Stomach (tissue), 9 donors: ENCODE measurements around the gene RGS10. TPM values are rescaled to one million over a fixed set of nuclear protein-coding genes. Genes with fewer than 3 reads are reported as not detected.

Experiments used
- DNase-seq, 2 donors: peaks; one replicate each; pipeline versions ENCODE4 v3.0.0 to v3.0.0-alpha.2; 2013 to 2019
- H3K27ac ChIP-seq, 5 donors: fragments of 200-600 bp in 4 of 5; sonication (generic) in 4 of 5; one replicate each; pipeline ENCODE4 v1.5.1; 2013 to 2019; ENCODE audit warnings: mild to moderate bottlenecking in 1 of 5, moderate library complexity in 1 of 5
- H3K27me3 ChIP-seq, 3 donors: fragments of 200-600 bp; sonication (generic); one replicate each; pipeline ENCODE4 v1.5.1; 2017 to 2019; ENCODE audit warnings: mixed run types in 1 of 3
- H3K36me3 ChIP-seq, 4 donors: fragments of 200-600 bp; sonication (generic); 1 replicate in 3 of 4; 2 replicates in 1 of 4; pipeline ENCODE4 v1.5.1; 2016 to 2019
- H3K4me1 ChIP-seq, 4 donors: fragments of 200-600 bp; sonication (generic); one replicate each; pipeline ENCODE4 v1.5.1; 2016 to 2019
- H3K4me3 ChIP-seq, 4 donors: fragments of 200-600 bp; sonication (generic) in 3 of 4; one replicate each; pipeline ENCODE4 v1.5.1; 2016 to 2019; ENCODE audit warnings: mild to moderate bottlenecking in 1 of 4
- H3K9me3 ChIP-seq, 4 donors: fragments of 200-600 bp; sonication (generic); one replicate each; pipeline ENCODE4 v1.5.1; 2016 to 2019
- CTCF ChIP-seq, 7 experiments: fragments of 450-650 bp in 4 of 7; fragments of 200-600 bp in 3 of 7; sonication (generic) in 3 of 7; IDR thresholded peaks; one replicate each; pipeline ENCODE4 v1.5.1; 2016 to 2019; ENCODE audit warnings: antibody characterized with exemption in 7 of 7, control low read depth in 2 of 7, mild to moderate bottlenecking in 1 of 7
- EP300 ChIP-seq: sonication (generic); formaldehyde crosslinking; IDR thresholded peaks from one replicate; pipeline ENCODE4 v1.6.1; 2017; ENCODE audit warnings: antibody characterized with exemption
- POLR2A ChIP-seq, 4 donors: fragments of 450-650 bp; IDR thresholded peaks; one replicate each; pipeline ENCODE4 v1.6.1; 2016; ENCODE audit warnings: antibody characterized with exemption in 4 of 4, control low read depth in 2 of 4, mild to moderate bottlenecking in 1 of 4, moderate library complexity in 1 of 4
- POLR2AphosphoS5 ChIP-seq, 3 donors: sonication (generic); formaldehyde crosslinking; IDR thresholded peaks; one replicate each; pipeline ENCODE4 v1.6.1; 2016; ENCODE audit warnings: antibody characterized with exemption in 3 of 3
- WGBS, 5 donors: extraction: QIAGEN DNeasy Blood & Tissue Kit in 3 of 5; methylation state at CpG; one replicate each; pipeline versions ENCODE4 v1.1.5 to v1.1.7; 2013 to 2018; 5-methylcytosine and 5-hydroxymethylcytosine counted together
- intact Hi-C: fragments of 100-400 bp; cut with DNase I; formaldehyde crosslinking; loops from one replicate; pipeline ENCODE4 v1.15.1; 2023; ENCODE audit warnings: low total_unique reads
- polyA plus RNA-seq, 3 donors: library from polyadenylated mRNA; stranded (reverse); fragments of 200-250 nt; gene quantifications; one replicate each; pipeline ENCODE4 v1.2.3, GENCODE V29; 2013
- total RNA-seq, 5 donors: library from RNA; depleted of rRNA; stranded (reverse); fragments of >200 nt; gene quantifications; one replicate each; pipeline versions ENCODE4 v1.1.0 to v1.2.3, GENCODE V29; 2014 to 2016
- donor health status: healthy with polysubstance abuse.
- donor health status: Bipolar disorder and iron deficiency.
- donor health status: healthy.

RGS10 gene
- total and polyA plus RNA-seq, 8 donors: 12.3 to 177 (median 47.7) TPM; not detected in 1

- H3K36me3 ChIP-seq: no peaks in the 10 kb centered on the region
These were observed 811 bp downstream of the RGS10 start for GRCh38 chr10:119541459-119542356.

GRCh38 chr10:119541046-119541445 lies 1.5 kb downstream of the RGS10 start:
- Histone ChIP-seq H3K27me3 (peaks cover 0 to 9% (median 0%) of the 10 kb centered on the region in 3 donors), H3K4me1 (peaks cover 12 to 84% (median 57%) of the 10 kb centered on the region in 4 donors), H3K36me3 (no peaks in the 10 kb centered on the region), H3K4me3 (peak overlapping the region; percentile 66 to 89 (median 84)), H3K9me3 (no peaks in the 10 kb centered on the region), H3K27ac (peak overlapping the region in 4 of 5 donors; percentile 82 to 88 (median 86))
- no peak for DNase-seq
- no peak for TF ChIP-seq POLR2AphosphoS5 (IDR thresholded peaks at IDR 0.05)
- no peak for TF ChIP-seq EP300
- no peak for TF ChIP-seq CTCF (IDR thresholded peaks at IDR 0.05)
- TF ChIP-seq POLR2A (IDR thresholded peaks at IDR 0.05): no peak
- intact Hi-C loops: no loop called here
- 40 to 57% (median 53%) methylated on average over 6 of the region's 6 CpGs for WGBS, 5 donors

More at GRCh38 chr10:119541459-119542356, 811 bp downstream of the RGS10 start:
- no peak for TF ChIP-seq POLR2A (IDR thresholded peaks at IDR 0.05)
- intact Hi-C loops: no loop called here
- Histone ChIP-seq H3K4me3 (peak overlapping the region; percentile 66 to 89 (median 84)), H3K27me3 (peaks cover 0 to 9% (median 0%) of the 10 kb centered on the region in 3 donors), H3K27ac (peak overlapping the region; percentile 79 to 88 (median 86)), H3K9me3 (no peaks in the 10 kb centered on the region), H3K4me1 (peaks cover 12 to 77% (median 53%) of the 10 kb centered on the region in 4 donors)
- peak; percentile 30 to 47 for DNase-seq
- 28 to 40% (median 37%) methylated on average over 35 to 57 of the region's 57 CpGs for whole genome bisulfite sequencing, 5 donors

GRCh38 chr10:119540038-119540437 lies 2.5 kb downstream of the RGS10 start:
- H3K4me1 ChIP-seq: peaks cover 12 to 94% (median 62%) of the 10 kb centered on the region in 4 donors
- H3K9me3 ChIP-seq: no peaks in the 10 kb centered on the region
- TF ChIP-seq CTCF (IDR thresholded peaks at IDR 0.05): no peak
- peak overlapping the region in 2 of 5 donors; percentile 61 to 86 for H3K27ac ChIP-seq
- no peak overlapping the region for H3K4me3 ChIP-seq
- 78 to 90% (median 89%) methylated on average over 4 of the region's 4 CpGs for WGBS, 5 donors
- intact Hi-C loops: no loop called here
- peaks cover 0 to 9% (median 0%) of the 10 kb centered on the region in 3 donors for H3K27me3 ChIP-seq
- no peaks in the 10 kb centered on the region for H3K36me3 ChIP-seq
- DNase-seq: no peak

GRCh38 chr10:119539359-119539825 lies 3.1 kb downstream of the RGS10 start:
- peak overlapping the region in 3 of 5 donors; percentile 47 to 86 (median 61) for H3K27ac ChIP-seq

More at GRCh38 chr10:119539359-119539825, 3.1 kb downstream of the RGS10 start:
- WGBS, 5 donors: 37 to 60% (median 50%) methylated on average over 8 to 9 of the region's 9 CpGs
- intact Hi-C loops: no loop called here
- Histone ChIP-seq H3K36me3 (no peaks in the 10 kb centered on the region), H3K4me1 (peaks cover 12 to 95% (median 62%) of the 10 kb centered on the region in 4 donors), H3K4me3 (no peak overlapping the region), H3K9me3 (no peaks in the 10 kb centered on the region), H3K27me3 (peaks cover 0 to 9% (median 0%) of the 10 kb centered on the region in 3 donors)
- TF ChIP-seq EP300: no peak
- TF ChIP-seq CTCF (IDR thresholded peaks at IDR 0.05): no peak
- no peak for TF ChIP-seq POLR2AphosphoS5 (IDR thresholded peaks at IDR 0.05)
- no peak for TF ChIP-seq POLR2A (IDR thresholded peaks at IDR 0.05)
- no peak for DNase-seq
